Omental fat pad (tissue), 4 donors: ENCODE results near the gene PAPSS2. TPM values are rescaled to one million over a fixed set of nuclear protein-coding genes. Genes with fewer than 3 reads are reported as not detected.
"Not testable (repeated sequence)": the region's sequence is repeated elsewhere in the genome, so short reads cannot be mapped to it uniquely, and the experiment has no call there.

Source experiments
- ATAC-seq: fragments of 150-250 bp; one replicate; pipeline ENCODE4 v1.9.1; 2016; ENCODE audit warnings: mild to moderate bottlenecking, moderate library complexity; ENCODE audit not compliant: low FRiP score
- DNase-seq: peaks from one replicate; pipeline ENCODE4 v3.0.0-alpha.2; 2019; ENCODE audit warnings: low spot score
- total RNA-seq, 4 donors: library from RNA; depleted of rRNA; stranded (reverse); fragments of >200 nt; gene quantifications; one replicate each; pipeline ENCODE4 v1.1.0, GENCODE V29; 2016
- TF ChIP-seq, protein P1 (sequence below), 3 donors: fragments of 450-650 bp; IDR thresholded peaks; one replicate each; pipeline ENCODE4 v1.5.1; 2016 to 2017; ENCODE audit warnings: antibody characterized with exemption in 3 of 3, mild to moderate bottlenecking in 3 of 3, moderate library complexity in 2 of 3

PAPSS2 gene
- total RNA-seq, 4 donors from 2014 or later: 57.1 to 101 (median 67.0) TPM

DNA sequence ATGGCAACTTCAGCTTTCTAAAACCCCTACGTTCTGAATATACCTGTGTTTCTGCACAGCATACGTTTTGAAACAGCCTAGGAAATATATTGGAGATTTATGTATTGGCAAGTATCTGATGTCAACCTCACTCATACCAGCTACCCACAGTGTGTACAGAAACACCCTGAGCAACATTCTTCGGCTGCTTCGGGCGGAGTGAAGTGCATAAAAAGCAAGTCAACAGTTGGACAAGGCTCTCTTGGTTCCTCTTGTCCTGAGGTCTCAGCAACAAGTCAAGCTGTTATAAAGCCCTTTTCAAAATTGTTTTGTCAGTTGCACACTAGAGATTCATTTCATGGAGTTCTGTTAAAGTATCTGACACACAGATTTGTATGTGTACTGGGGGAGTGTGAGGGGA lies 40.0 kb upstream of the PAPSS2 start:
- no peak for DNase-seq
- no peak for ATAC-seq
- TF ChIP-seq, protein P1, sequence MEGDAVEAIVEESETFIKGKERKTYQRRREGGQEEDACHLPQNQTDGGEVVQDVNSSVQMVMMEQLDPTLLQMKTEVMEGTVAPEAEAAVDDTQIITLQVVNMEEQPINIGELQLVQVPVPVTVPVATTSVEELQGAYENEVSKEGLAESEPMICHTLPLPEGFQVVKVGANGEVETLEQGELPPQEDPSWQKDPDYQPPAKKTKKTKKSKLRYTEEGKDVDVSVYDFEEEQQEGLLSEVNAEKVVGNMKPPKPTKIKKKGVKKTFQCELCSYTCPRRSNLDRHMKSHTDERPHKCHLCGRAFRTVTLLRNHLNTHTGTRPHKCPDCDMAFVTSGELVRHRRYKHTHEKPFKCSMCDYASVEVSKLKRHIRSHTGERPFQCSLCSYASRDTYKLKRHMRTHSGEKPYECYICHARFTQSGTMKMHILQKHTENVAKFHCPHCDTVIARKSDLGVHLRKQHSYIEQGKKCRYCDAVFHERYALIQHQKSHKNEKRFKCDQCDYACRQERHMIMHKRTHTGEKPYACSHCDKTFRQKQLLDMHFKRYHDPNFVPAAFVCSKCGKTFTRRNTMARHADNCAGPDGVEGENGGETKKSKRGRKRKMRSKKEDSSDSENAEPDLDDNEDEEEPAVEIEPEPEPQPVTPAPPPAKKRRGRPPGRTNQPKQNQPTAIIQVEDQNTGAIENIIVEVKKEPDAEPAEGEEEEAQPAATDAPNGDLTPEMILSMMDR (IDR thresholded peaks at IDR 0.05): no peak

DNA sequence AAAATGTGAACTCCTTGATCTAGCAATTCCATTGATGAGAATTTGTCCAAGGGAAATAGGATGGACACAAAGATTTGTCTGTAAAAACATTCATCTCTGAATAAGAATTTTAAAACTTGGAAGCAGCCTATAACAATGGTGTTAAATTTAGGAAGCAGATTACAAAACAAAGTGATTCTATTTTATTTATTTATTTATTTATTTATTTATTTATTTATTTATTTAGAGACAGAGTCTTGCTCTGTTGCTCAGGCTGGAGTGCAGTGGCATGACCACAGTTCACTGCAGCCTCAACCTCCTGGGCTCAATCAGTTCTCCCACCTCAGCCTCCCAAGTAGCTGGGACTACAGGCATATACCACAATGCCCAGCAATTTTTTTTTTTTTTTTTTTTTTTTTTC lies 38.2 kb upstream of the PAPSS2 start:
- not testable (repeated sequence) for ATAC-seq, DNase-seq

DNA sequence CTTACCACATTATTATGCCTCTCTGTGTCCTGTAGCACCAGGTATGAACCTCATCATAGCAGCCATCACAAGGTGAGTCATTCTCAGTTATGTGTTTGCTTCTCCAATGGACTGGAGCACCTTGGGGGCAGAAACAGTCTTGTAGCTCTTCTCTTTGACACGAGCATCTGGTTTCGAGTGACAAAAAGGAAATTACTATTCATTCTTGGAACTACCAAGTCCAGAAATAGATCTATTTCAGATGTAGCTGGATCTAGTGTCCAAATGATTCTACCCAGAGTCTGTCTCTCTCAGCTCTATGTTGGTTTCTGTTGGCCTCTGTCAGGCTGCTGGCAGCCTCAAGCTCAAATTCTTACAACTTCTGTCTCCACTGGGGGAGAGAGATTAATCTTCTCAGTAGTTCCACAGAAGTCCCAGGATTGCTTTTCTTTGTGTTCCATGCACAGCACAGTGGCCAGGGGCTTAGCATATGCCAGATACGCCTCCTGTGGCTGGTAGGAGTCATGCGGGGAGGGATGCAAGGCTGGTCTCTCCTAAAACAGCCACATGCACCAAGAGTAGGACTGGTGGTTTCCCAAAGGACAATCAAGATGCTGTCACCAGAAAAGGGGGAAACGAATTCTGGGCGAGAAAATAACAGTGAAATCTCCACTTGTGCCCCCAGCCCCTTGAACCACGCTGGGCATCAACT lies 37.2 kb upstream of the PAPSS2 start:
- TF ChIP-seq, protein P1 (IDR thresholded peaks at IDR 0.05): no peak
- ATAC-seq: no peak

DNA sequence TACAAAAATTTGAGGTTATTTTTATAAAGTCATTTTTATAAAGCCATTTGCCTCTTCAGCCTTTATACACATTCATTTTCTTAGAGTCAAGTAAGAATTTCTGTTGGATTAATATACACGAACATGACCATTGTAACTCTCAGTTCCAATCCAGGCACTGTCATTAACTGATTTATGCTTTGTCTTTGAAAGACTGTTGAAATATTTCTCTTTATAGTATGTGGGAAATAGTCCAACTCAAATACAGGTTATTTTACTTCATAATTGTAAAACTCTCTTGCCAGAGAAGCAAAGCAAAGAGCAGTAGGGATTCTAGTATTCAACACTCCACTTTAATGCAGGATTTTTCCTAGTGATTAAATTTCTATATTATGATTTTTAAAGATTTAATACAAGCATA lies 36.5 kb upstream of the PAPSS2 start:
- TF ChIP-seq, protein P1 (IDR thresholded peaks at IDR 0.05): no peak
- ATAC-seq: no peak
- DNase-seq: no peak

More for the DNA sequence above, 37.2 kb upstream of the PAPSS2 start:
- no peak for DNase-seq

DNA sequence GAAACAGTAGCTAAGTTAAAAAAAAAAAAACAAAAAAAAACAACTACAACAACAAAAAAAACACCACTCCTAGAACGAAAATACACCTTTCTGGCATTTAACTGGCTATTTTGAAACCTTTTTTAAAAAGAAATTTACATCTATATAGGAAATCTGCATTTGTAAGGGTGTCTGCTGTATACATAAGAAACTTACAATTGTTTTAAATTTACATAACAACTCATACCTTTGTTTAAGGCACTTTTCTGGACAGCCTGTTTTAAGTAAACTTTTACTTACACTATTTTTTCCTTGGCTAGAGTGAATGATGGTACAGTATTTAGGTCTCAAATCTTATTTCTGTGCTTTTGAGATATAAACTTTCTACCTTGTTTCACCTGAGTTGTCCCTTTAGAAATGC lies 34.0 kb upstream of the PAPSS2 start:
- no peak for ATAC-seq
- no peak for DNase-seq
- TF ChIP-seq, protein P1 (IDR thresholded peaks at IDR 0.05): no peak

DNA sequence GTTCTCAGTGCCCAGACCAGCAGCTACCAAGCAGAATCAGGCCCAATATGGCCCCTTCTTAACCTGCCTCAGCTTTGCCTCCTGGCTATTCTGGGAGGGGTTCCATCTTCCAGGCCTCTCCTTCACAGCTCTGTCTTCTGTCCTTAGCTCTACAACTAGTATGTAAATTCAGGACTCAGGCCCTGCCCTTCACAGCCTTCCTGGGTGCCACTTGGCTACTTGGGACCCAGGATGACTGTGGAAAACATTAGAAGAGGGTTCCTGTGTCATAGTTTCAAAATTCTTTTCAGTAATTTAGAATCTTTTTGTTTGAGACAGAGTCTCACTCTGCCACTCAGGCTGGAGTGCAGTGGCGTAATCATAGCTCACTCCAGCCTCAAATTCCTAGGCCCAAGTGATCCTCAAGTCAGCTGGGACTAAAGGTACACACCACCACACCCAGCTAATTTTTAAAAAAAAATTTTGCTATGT lies 33.2 kb upstream of the PAPSS2 start:
- DNase-seq (no peak), ATAC-seq (no peak)
- TF ChIP-seq, protein P1 (IDR thresholded peaks at IDR 0.05): no peak

DNA sequence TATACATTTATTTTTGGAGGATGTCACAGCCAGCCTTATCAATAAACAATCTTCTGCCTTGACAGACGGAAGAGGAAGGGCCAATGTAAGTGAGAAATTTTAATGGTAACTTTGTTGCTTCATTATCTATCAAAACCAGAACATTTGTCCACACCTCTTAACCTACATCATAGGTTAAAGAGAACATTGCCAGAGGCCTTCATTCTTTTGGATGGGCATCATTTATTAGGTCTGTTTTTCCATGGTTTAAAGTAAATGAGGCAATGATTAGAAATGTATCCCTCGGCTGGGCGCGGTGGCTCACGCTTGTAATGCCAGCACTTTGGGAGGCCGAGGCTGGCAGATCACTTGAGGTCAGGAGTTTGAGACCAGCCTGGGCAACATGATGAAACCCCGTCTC lies 29.5 kb upstream of the PAPSS2 start:
- no peak for ATAC-seq
- DNase-seq: no peak
- TF ChIP-seq, protein P1 (IDR thresholded peaks at IDR 0.05): no peak
